NCI-H2107 (cell line): Measurements from ENCODE around the gene OBSL1.
A peak's percentile ranks its signal among the peaks of the same experiment; 100 is the strongest.

Experiments
- DNase-seq: peaks from one replicate; lab custom pipeline; 2025; lab: John Stamatoyannopoulos, UW

The OBSL1 gene

GRCh38 chr2:219571311-219572236 lies at the start of gene OBSL1:
Gene OBSL1, minus strand, starts transcription at chr2:219571539. Its CDS starts 307 bp downstream, at chr2:219571232.
- peak; percentile 30 for DNase-seq

GRCh38 chr2:219620546-219620945 lies 49.2 kb upstream of the OBSL1 start:
- DNase-seq, result no peak

GRCh38 chr2:219619235-219619634 lies 47.9 kb upstream of the OBSL1 start:
- no peak for DNase-seq

GRCh38 chr2:219618733-219619122 lies 47.4 kb upstream of the OBSL1 start:
- DNase-seq, result no peak

- DNase-seq, result no peak
These were observed 45.2 kb upstream of the OBSL1 start for GRCh38 chr2:219616550-219616949.

GRCh38 chr2:219615894-219616293 lies 44.6 kb upstream of the OBSL1 start:
- no peak for DNase-seq

GRCh38 chr2:219615036-219615435 lies 43.7 kb upstream of the OBSL1 start:
- no peak for DNase-seq

GRCh38 chr2:219614076-219614860 lies 42.9 kb upstream of the OBSL1 start:
- DNase-seq, result no peak

GRCh38 chr2:219613461-219614070 lies 42.2 kb upstream of the OBSL1 start:
- no peak for DNase-seq

- DNase-seq, result peak; percentile 38
These were observed 41.4 kb upstream of the OBSL1 start for GRCh38 chr2:219612577-219613286.

- no peak for DNase-seq
These were observed 40.7 kb upstream of the OBSL1 start for GRCh38 chr2:219611866-219612576.

- no peak for DNase-seq
These were observed 40.0 kb upstream of the OBSL1 start for GRCh38 chr2:219611306-219611705.

GRCh38 chr2:219609149-219609750 lies 37.9 kb upstream of the OBSL1 start:
- no peak for DNase-seq

- no peak for DNase-seq
These were observed 37.1 kb upstream of the OBSL1 start for GRCh38 chr2:219608399-219608964.

- DNase-seq, result no peak
These were observed 36.6 kb upstream of the OBSL1 start for GRCh38 chr2:219607931-219608330.

GRCh38 chr2:219605607-219605954 lies 34.2 kb upstream of the OBSL1 start:
- DNase-seq, result no peak

GRCh38 chr2:219603771-219604170 lies 32.4 kb upstream of the OBSL1 start:
- no peak for DNase-seq

- no peak for DNase-seq
These were observed 27.2 kb upstream of the OBSL1 start for GRCh38 chr2:219598308-219599078.

- peak; percentile 86 for DNase-seq
These were observed 26.4 kb upstream of the OBSL1 start, which contains the start of gene STK11IP for GRCh38 chr2:219597552-219598307. Gene STK11IP, plus strand, starts transcription at chr2:219597857. Its CDS starts 263 bp downstream, at chr2:219598120.
